HG02623 (cell line): ENCODE data around the gene UCKL1.
"Not testable (repeated sequence)": the region's sequence is repeated elsewhere in the genome, so short reads cannot be mapped to it uniquely, and the experiment has no call there.

Experiments used
- ATAC-seq: cut with Tn5 transposase; IDR thresholded peaks from one replicate; pipeline ENCODE4 v1.9.1; 2021; ENCODE audit warnings: moderate library complexity; ENCODE audit not compliant: unreplicated experiment

The UCKL1 gene

GRCh38 chr20:63955827-63956663 is at the start of gene UCKL1:
TSS of gene UCKL1 (minus strand) at chr20:63956416. CDS start at chr20:63956372, 44 bp downstream.
- peak; percentile 69 for ATAC-seq

- ATAC-seq, result no peak
Measured at GRCh38 chr20:64005394-64005793, 49.2 kb upstream of the UCKL1 start.

DNA sequence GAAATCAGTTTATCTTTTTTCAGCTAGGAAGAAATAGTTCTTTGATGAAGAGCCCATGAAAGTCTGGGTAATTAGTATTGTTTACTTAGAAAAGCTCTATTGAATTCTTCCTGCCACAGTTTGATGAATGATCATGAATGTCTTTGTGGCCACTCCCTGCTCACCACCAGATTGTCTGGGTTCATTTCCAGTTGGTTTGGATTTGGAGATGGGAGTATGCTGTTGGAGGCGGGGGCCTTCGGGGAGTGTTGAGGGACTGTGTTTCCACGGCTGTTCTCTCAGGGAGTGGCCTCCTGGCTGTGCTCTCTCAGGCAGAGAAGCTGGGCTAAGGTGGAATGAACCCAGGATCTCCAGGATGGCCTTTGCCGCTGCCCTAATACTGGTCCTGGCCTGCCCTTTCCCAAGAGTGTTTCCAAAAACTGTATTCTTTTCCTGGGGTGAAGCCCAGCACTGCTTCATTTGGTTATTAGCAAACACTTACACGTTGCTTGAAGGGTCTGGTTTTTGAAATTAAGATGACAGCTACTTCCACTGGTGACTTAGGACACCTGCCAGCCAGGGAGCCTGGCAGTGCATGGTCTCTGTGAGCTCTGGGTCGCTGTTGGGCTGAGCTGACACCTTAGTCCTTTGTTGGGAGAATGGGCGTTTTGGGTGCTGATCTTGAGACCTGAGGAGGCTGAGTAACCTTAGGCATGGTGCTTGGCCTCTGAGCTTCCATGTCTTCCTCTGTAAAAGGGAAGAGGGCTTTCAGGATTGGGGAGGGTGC is 47.9 kb upstream of the UCKL1 start:
- ATAC-seq, result no peak

DNA sequence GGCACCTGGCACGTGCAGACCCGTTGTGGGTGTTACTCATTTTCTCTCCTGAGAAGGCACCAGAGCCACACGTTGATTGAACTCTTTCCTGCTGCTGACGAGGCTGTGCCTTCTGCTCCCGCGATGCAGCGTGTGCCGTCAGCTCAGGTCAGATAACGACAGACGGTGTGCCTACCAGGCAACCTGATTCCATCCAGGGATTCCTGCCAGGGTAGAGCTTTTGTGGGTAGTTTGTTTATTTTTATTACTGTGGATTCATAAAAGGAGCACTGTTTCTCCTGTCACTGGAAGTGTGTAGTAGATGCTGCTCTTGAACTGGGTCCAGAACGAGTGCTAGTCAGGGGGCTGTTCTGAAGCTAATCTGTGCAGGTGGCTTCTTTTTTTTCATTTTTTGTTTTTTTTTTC is 45.4 kb upstream of the UCKL1 start:
- ATAC-seq, result no peak

GRCh38 chr20:64000906-64001305 is 44.7 kb upstream of the UCKL1 start:
- no peak for ATAC-seq

- no peak for ATAC-seq
Measured at GRCh38 chr20:63982937-63983336, 26.7 kb upstream of the UCKL1 start.

- ATAC-seq, result peak; percentile 51
Measured at GRCh38 chr20:63980806-63981728, 24.9 kb upstream of the UCKL1 start, which contains the start of gene PRPF6. TSS of gene PRPF6 (plus strand) at chr20:63981132. CDS start at chr20:63981246, 114 bp downstream.

DNA sequence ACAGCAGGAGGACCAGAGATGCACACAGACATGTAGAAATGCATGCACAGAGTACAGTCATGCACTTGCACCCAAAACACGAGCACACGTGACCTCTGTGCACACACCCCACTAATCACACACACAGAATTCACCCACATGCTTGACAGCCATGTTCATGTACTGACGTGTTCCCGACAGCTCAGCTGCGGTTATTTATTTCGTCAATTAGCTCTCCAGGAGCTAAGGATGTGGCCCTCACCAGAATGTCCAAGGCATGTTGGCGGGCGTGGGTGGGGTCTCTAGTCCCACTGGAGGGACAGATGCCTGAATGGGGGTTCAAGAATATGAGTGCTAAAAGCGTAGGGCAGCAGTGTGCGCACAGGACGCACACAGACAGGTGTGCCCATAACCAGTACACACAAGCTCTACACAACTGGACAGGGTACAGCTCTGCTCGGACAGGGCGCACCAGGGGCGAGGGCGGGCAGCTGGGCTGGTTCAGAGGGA is 24.1 kb upstream of the UCKL1 start:
- ATAC-seq, result no peak

- ATAC-seq, result no peak
Measured at GRCh38 chr20:63979557-63980316, 23.5 kb upstream of the UCKL1 start, which contains the start of gene SAMD10. TSS of gene SAMD10 (minus strand) at chr20:63979642. CDS start at chr20:63979467, 175 bp downstream.

DNA sequence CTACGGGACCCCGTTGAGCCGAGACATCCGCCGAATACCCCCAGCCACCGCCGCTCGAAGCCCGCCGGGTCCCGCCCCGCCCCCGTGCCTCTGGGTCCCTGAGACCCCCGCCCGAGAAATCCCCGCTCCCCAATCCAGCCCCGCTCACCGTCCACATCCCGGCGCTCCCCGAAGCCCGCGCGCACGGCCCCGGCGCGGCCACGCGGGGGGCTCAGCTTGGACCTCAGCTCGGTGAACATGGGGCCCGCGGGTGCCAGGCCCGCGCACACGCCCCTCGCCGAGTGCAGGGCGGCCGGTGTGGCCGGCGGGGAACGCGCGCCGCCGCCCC is 23.0 kb upstream of the UCKL1 start:
- ATAC-seq, result no peak

- no peak for ATAC-seq
Measured at GRCh38 chr20:63978319-63979228, 22.4 kb upstream of the UCKL1 start.

- no peak for ATAC-seq
Measured at GRCh38 chr20:63977739-63978276, 21.6 kb upstream of the UCKL1 start.

- no peak for ATAC-seq
Measured at GRCh38 chr20:63976980-63977738, 20.9 kb upstream of the UCKL1 start.

DNA sequence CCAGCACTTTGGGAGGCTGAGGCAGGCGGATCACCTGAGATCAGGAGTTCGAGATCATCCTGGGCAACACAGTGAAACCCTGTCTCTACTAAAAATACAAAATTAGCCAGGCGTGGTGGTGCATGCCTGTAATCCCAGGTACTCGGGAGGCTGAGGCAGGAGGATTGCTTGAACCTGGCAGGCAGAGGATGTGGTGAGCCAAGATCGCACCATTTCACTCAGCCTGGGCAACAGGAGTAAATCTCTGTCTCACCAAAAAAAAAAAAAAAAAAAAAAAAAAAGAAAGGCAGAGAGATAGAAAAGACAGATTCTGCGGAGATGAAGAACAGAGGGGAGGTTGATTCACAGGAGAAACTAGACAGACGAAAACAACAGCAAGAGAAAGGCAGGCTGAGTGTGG is 20.3 kb upstream of the UCKL1 start:
- not testable (repeated sequence) for ATAC-seq

DNA sequence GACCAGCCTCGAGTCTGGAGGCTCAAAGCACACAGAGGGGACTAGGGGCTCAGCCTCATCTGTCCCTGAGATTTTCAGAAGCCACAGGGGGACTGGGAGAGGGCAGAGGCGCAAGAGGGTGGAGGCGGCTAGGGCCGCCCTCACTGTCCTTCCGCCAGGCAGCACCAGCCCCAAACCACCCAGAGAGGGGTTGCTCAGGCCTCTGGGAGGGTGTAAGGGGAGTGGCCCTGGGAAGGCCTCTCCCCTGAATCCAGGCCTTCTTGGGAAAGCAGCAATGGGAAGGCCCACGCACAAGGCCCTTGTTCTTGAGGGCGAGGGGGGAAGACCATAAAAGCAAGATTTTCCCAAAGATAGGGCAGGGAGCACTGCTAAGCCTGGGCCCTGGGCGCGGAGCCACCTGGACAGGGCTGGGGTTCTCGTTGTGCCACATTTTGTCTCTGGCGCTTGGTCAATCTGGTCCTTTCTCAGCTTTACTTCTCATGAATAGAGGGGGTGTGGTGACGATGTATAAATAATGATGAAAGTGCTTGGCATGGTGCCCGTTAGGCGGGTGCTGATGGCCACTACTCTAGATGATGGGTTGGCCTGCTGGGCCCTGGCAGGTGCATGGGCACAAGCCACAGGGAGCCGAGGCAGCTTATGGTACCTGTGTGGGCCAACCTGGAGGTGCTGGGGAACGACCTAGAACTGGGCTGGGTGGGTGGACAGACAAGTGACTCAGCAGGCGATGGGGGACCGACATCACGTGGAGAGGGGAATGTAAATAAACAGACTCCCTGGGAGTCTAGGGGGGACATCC is 18.4 kb upstream of the UCKL1 start:
- no peak for ATAC-seq

DNA sequence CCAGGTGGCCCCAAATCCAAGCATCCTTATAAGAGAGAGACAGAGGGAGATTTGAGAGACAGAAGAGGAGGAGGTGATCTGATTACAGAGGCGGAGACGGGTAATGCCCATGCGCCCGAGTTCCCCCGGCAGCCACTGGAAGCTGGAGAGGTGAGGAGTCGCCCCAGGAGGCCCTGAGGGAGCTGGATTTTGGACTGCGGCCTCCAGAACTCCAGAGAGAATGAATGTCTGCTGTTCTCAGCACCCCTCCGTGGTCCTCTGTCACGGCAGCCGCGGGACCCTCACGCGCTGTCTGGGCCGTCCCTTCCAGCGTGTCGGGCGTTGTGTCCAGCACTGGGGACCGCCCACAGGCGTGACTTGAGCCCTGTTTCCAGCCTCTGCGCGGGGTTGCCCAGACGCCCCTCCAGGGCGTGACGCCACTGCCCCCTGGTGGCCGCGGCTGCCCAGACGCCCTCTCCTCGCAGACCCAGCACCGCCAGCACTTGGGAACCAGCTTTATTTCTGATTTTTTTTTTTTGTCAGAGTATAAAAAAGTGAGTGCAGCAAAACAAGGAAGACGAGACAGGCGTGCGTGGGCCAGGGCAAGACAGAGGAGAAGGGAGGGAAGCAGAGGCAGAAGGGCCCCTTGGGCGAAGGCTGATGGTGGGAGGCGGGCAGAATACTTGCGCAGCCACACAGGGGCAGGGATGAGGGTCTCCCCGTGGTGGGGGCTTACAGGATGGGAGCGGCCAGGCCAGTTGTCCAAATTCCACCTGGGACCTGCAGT is 17.6 kb upstream of the UCKL1 start:
- ATAC-seq, result no peak

DNA sequence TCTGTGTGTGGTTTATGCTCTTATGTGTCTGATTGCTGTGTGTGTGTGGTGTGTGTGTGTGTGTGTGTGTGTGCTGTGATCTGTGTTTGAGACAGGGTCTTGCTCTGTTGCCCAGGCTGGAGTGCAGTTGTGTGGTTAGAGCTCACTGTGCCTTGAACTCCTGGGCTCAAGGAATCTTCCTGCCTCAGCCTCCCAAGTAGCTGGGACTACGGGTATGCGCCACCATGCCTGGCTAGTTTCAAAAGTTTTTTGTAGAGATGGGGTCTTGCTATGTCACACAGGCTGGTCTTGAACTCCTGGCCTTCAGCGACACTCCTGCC is 16.9 kb upstream of the UCKL1 start:
- ATAC-seq, result no peak
